GM18526 (cell line): ENCODE results near the gene SIGLEC8.

ENCODE experiments used
- POLR2A ChIP-seq: IDR thresholded peaks from 3 replicates; pipeline ENCODE4 v1.6.1; 2011; ENCODE audit not compliant: insufficient read length; ENCODE audit errors: extremely low read depth

SIGLEC8 gene

GRCh38 chr19:51478381-51479234, 20.4 kb upstream of the SIGLEC8 start, which contains the start of gene CEACAM18:
Gene CEACAM18, plus strand, starts transcription at chr19:51478539.
- TF ChIP-seq POLR2A, result no peak

GRCh38 chr19:51477344-51477743, 19.1 kb upstream of the SIGLEC8 start:
- no peak for TF ChIP-seq POLR2A

DNA sequence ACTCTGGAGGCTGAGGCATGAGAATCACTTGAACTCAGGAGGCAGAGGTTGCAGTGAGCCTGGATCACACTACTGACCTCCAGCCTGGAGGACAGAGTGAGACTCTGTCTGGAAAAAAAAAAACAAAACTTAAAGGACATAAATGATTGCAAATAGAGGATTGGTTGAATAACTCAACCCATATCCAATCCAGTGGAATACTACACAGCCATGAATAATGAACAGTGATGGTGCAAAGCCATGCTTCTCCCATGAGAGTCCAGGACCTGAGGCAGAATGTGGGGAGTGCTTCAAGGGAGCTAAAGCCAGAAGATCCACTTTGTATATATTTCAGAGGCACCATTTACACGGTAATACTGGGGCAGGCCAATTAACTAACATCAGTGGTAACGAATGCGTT, 17.9 kb upstream of the SIGLEC8 start:
- no peak for TF ChIP-seq POLR2A

- no peak for TF ChIP-seq POLR2A
Measured at GRCh38 chr19:51473009-51473707, 14.9 kb upstream of the SIGLEC8 start.

DNA sequence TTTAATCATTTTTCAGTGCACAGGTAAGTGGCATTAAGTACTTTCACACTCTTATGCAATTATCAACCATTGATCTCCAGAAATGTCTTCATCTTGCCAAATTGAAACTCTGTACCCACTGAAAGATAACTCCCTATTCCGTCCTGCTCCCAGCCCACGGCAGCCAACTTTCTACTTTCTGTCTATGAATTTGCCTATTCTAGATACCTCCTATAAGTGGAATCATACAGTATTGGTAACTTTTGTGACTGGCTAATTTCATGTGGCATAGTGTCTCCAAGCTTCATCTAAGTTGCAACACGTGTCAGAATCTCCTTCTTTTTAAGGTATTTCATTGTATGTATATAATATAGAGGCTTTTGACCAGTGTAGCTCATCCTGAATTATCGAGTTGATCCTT, 14.4 kb upstream of the SIGLEC8 start:
- TF ChIP-seq POLR2A, result no peak

GRCh38 chr19:51471527-51471926, 13.3 kb upstream of the SIGLEC8 start:
- no peak for TF ChIP-seq POLR2A

- TF ChIP-seq POLR2A, result no peak
Measured at GRCh38 chr19:51470966-51471365, 12.7 kb upstream of the SIGLEC8 start.

DNA sequence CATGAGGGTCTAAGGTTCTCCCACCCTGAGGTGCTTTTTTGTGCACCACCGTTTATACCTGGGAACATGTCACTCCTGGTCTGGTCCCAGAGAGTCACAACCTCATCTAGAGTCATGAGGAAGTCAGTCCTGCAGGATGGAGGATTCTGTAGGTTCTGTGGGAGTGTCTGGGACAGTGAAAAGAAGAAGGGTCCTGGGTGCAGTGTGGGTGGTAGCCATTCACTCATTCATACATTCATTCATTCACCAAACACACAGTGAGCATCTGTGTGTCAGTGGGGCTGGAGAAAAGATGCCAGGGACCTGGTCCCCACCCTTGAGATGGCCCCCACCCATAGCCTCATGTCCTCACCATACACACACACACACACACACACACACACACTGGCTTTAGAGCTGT, 11.4 kb upstream of the SIGLEC8 start:
- no peak for TF ChIP-seq POLR2A

DNA sequence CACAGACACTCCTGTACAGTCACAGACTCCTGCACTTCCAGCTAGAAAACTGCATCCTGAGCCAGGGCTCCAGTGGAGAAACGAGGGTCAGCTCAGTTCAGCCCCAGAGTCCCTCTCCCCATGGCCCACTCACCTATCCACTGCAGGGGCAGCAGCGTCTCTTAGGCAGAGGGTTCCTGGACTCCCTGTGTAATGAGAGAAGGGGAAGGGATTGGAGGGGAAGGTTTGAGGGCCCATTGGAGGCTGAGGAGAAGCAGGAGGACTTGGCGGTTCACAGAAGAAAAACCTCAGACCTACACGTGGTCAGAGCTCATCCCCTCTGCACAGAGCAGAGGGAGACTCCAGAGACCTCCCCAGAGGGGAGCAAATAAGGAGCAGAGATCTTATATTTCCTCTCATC, 10.9 kb upstream of the SIGLEC8 start:
- TF ChIP-seq POLR2A, result no peak

DNA sequence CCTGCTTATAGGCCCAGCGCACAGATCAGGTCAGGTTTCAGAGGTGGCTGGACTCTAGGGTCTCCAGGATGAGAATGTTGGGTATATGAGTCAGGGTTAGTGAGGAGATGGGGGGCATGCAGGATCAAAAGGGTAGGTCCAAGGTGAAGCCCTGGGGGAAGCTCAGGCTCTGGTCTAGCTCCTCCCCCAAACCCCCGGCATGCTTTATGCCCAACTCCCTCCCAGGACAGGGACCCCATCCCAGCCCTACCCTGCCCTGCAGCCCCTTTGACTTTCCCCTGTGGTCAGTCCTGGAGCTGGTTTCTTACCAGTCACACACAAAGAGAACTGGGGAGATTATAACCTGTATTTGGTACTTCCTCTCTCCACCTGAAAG, 10.3 kb upstream of the SIGLEC8 start:
- TF ChIP-seq POLR2A, result no peak

DNA sequence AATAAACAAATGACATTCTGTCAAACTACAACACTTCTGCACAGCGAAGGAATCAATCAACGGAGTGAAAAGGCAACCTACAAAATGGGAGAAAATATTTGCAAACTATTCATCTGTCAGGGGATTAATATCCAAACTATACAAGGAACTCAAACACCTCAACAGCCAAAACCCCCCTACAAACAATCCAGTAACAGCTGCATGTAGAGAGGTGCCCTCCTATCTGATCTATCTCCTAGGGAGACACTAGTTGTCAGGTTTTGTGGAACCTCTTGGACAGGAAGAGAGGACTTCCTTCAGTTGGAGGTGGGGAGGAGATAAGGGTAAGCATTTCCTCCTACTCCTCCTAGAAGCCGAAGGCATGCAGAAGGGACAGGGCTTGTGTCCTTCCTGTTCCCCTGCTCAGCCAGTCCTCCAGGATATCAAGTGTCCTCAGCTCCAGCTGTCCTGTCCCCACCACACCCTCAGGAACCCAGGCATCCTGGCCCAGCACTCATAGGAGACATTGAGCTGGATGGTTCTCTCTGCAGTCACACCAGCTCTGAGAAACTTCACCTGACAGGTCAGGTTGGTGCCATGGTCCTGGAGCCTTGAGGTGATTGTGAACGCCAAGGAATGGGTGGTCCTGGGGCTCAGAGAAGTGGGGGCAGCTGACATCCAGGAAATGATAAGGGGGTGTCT, 9.8 kb upstream of the SIGLEC8 start:
- no peak for TF ChIP-seq POLR2A

DNA sequence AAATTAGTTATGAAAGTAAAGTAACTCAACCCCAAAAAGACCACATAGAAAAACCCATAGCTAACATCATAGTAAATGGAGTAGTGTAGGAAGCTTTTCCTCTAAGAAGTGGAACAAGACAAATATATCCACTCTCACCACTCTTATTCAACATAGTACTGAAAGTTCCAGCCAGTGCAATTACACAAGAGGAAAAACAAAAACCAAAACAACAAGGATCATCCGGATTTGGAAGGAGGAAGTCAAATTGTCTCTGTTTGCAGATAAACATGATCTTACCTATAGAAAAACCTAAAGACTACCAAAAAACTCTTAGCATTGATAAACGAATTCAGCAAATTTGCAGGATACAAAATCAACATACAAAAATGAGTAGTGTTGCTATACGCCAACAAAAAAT, 8.5 kb upstream of the SIGLEC8 start:
- no peak for TF ChIP-seq POLR2A

DNA sequence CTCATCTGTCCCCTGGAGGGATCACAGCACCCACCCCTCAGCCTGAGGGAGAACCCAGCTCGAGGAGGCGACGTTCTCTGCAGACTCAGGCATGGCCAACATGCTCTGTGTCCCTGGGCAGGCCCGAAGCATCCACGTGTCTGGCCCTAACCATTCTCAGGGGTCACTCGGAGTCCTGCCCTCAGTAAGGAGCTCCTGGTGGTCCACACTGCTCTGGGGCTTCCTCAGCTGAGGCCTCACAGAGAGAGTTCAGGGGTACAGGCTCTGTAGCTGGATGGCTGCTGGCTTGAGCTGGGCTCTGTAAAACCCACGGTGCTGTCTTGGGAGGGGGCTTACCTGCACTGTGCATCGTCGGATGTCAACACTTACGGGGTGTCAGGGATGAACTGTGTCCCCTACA, 4.4 kb upstream of the SIGLEC8 start:
- TF ChIP-seq POLR2A, result no peak

DNA sequence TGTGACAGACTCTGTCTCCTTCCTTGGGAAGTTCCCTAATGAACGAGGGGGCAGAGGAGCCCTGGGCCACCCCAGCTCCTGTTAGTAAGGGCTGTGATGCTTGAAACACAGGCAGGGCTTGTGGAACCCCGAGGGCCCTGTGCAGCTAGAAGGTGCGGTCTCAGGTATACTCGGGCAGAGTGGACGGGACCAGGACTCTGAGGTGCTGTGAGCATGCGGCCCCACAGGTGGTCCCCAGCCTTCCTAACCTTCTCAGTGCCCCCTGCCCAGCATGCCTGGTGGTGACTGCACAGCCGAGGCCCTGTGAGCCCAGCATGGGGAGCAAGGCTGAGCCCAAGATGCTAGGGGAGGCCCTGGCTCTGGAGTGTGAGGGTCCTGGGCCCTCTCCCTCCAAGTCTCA, 4.0 kb upstream of the SIGLEC8 start:
- TF ChIP-seq POLR2A, result no peak

GRCh38 chr19:51461723-51462161, 3.5 kb upstream of the SIGLEC8 start:
- TF ChIP-seq POLR2A, result no peak
